K562 (cell line): Measurements from ENCODE around the gene XRCC5. TPM values are rescaled to one million over a fixed set of nuclear protein-coding genes. Genes with fewer than 3 reads are reported as not detected.

Source experiments
- BHLHE40 ChIP-seq: IDR thresholded peaks from 2 replicates; pipeline ENCODE4 v1.6.1; 2011; ENCODE audit warnings: low read length, improper control_type of control experiment
- CAMTA2 ChIP-seq: fragments of 250-450 bp; sonication (Bioruptor Pico); conservative IDR thresholded peaks from 2 replicates; pipeline ENCODE4 v1.5.1; 2022
- E2F8 ChIP-seq: fragments of 450-650 bp; IDR thresholded peaks from 2 replicates; pipeline ENCODE4 v1.7.1; 2018; ENCODE audit warnings: mild to moderate bottlenecking, low read depth; ENCODE audit not compliant: partially characterized antibody
- ELF1 ChIP-seq: fragments of 200-800 bp; sonication (Bioruptor generic); IDR thresholded peaks from 2 replicates; pipeline ENCODE4 v1.6.1; 2016; ENCODE audit warnings: missing genetic modification characterization, missing compliant biosample characterization
- ERF ChIP-seq: fragments of 450-650 bp; formaldehyde crosslinking; IDR thresholded peaks from 2 replicates; pipeline ENCODE4 v1.4.0; 2020; ENCODE audit warnings: mild to moderate bottlenecking, mixed read lengths
- FOXK2 ChIP-seq, 2 experiments: fragments of 450-650 bp; IDR thresholded peaks in 1 of 2; conservative IDR thresholded peaks in 1 of 2; 2 replicates each; pipeline ENCODE4 v1.6.1; 2016; ENCODE audit warnings: low read depth in 2 of 2, mild to moderate bottlenecking in 1 of 2
- HMBOX1 ChIP-seq: sonication (generic); IDR thresholded peaks from 2 replicates; pipeline ENCODE4 v1.6.1; 2016
- KDM1A ChIP-seq, 2 experiments: fragments of 450-650 bp; IDR thresholded peaks; 2 replicates each; pipeline ENCODE4 v1.6.1; 2016; ENCODE audit warnings: mild to moderate bottlenecking in 2 of 2
- MNT ChIP-seq, 2 experiments: fragments of 450-650 bp; conservative IDR thresholded peaks; 2 replicates each; pipeline ENCODE4 v1.6.1; 2017; ENCODE audit warnings: mild to moderate bottlenecking in 2 of 2, moderate library complexity in 2 of 2
- MYC ChIP-seq, 2 experiments: fragments of 250-450 bp in 1 of 2; sonication (Bioruptor Pico) in 1 of 2; IDR thresholded peaks; 2 replicates each; pipeline versions ENCODE4 v1.5.1 to v1.6.1; 2012 to 2021; ENCODE audit warnings: low read depth in 2 of 2, borderline replicate concordance in 1 of 2, improper control_type of control experiment in 1 of 2, low read length in 1 of 2, mild to moderate bottlenecking in 1 of 2, moderate library complexity in 1 of 2
- NKRF ChIP-seq: fragments of 450-650 bp; IDR thresholded peaks from 2 replicates; pipeline ENCODE4 v1.6.1; 2016; ENCODE audit warnings: borderline replicate concordance
- NRF1 ChIP-seq, 2 experiments: fragments of 450-650 bp; IDR thresholded peaks in 1 of 2; conservative IDR thresholded peaks in 1 of 2; 2 replicates each; pipeline ENCODE4 v1.6.1; 2014; ENCODE audit warnings: mild to moderate bottlenecking in 2 of 2
- POLR2A ChIP-seq: fragments of 450-650 bp; conservative IDR thresholded peaks from 2 replicates; pipeline ENCODE4 v1.6.1; 2016
- RBFOX2 ChIP-seq: fragments of 200-400 bp; formaldehyde crosslinking; IDR thresholded peaks from 2 replicates; pipeline ENCODE4 v1.6.1; 2017; ENCODE audit warnings: low read depth, mild to moderate bottlenecking, low read length, moderate library complexity
- RHOXF2B ChIP-seq: fragments of 250-450 bp; sonication (Bioruptor Pico); conservative IDR thresholded peaks from 2 replicates; pipeline ENCODE4 v1.5.1; 2021
- ZNF57 ChIP-seq: fragments of 450-650 bp; formaldehyde crosslinking; IDR thresholded peaks from 2 replicates; pipeline ENCODE4 v1.4.0; 2020; ENCODE audit warnings: mild to moderate bottlenecking, moderate library complexity
- ZSCAN32 ChIP-seq: fragments of 450-650 bp; formaldehyde crosslinking; IDR thresholded peaks from 2 replicates; pipeline ENCODE4 v1.4.0; 2020; ENCODE audit warnings: mild to moderate bottlenecking, moderate library complexity
- polyA plus RNA-seq, 8 experiments: library from polyadenylated mRNA; depleted of rRNA in 4 of 8; stranded (reverse) in 5 of 8; unstranded in 3 of 8; fragments of >200 nt; fragmentation: Nextera tagmentation in 2 of 8; fragmentation: Illumina TruSeq in 1 of 8; extraction: Ambion mirVana in 2 of 8; extraction: Trizol in 1 of 8; gene quantifications; 2 replicates each; pipeline versions ENCODE4 v1.2.1 to v1.2.3, GENCODE V29; 2011 to 2014; ENCODE audit warnings: inconsistent platforms in 1 of 8, missing spikeins in 1 of 8
- total RNA-seq, 7 experiments: library from RNA; depleted of rRNA in 6 of 7; stranded (reverse); fragments of >200 nt in 6 of 7; fragmentation: Illumina TruSeq in 2 of 7; extraction: Trizol in 2 of 7; gene quantifications; 2 replicates each; pipeline versions ENCODE4 v1.2.1 to v1.2.3, GENCODE V29; 2011 to 2021; ENCODE audit warnings: low replicate concordance in 1 of 7

XRCC5 gene
- total and polyA plus RNA-seq, 9 of the 15 experiments (the other 6 are each of a cell fraction or from before 2014, with no cell fraction given), result 168 to 551 (median 297) TPM

DNA sequence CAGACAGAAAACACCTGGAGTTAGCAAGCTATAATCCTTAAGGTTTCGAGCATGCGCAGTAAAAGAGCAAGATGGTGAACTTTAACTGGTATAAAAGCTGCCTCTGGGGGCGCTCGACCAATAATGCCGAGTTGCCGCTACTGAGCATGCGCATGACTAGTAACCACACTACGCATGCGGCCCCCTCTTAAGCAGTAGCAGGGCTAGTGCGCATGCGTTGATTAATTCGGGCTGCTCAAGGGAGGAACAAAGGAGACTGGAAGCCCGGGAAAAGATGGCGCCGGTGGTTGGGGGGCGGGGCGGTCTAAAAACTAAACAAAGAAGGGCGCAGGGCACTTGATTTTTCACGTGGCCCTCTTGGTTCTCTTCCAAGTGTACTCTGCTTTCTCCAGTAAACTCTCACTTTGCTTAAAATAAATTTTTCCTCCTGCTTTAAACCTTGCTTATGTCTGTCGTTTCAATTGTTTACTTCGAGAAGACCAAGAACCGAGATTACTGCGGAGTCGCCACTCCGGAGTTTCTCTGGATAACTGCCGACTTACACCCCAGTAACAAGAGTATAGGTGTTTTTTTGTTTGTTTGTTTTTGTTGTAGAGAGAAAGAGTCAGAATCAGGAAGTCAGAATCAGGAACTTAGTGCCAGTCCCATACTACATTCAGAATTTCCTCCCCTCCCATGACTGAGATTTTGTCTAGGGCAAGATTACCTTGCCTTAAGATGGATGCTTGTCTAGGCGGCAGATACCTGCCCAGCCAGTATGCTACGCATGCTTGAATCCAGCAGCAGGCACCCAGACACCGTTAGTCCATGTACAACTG lies 5.8 kb downstream of the XRCC5 start (continued):
- TF ChIP-seq KDM1A (IDR thresholded peaks at IDR 0.05), result 0 out of 4 replicates have a peak, but pooled peaks of 1 of the 2 experiments have one; percentile 6
- peak; percentile 42; the same call in 1 of the 2 replicates for TF ChIP-seq MYC (IDR thresholded peaks at IDR 0.05; ENCODE audit: low read depth, low read length)
- TF ChIP-seq MYC (CRISPR knock-in tag; IDR thresholded peaks at IDR 0.05; ENCODE audit: borderline replicate concordance, low read depth), result no peak
- peak; percentile 84 for TF ChIP-seq ERF
- peak; percentile 26 to 58; a peak in 2 of 4 replicates for TF ChIP-seq FOXK2 (conservative IDR thresholded peaks at IDR 0.05 in 1 of 2, IDR thresholded peaks at IDR 0.05 in 1 of 2; ENCODE audit: low read depth in 2 of 2)
- TF ChIP-seq ZNF57 (CRISPR knock-in tag), result 0 out of 2 replicates have a peak, but pooled peaks have one; percentile 19
- TF ChIP-seq ZSCAN32 (CRISPR knock-in tag), result peak; percentile 9; the same call in 1 of the 2 replicates
- TF ChIP-seq RBFOX2, result peak; percentile 37; the same call in 1 of the 2 replicates
- TF ChIP-seq E2F8, result peak; percentile 46
- TF ChIP-seq ELF1, result peak; percentile 19; the same call in 1 of the 2 replicates
- TF ChIP-seq MNT (conservative IDR thresholded peaks at IDR 0.05), result peak; percentile 68 to 80; a peak in 2 of 4 replicates
- TF ChIP-seq POLR2A, result peak; percentile 58
- TF ChIP-seq HMBOX1, result peak; percentile 82
- TF ChIP-seq BHLHE40, result 0 out of 2 replicates have a peak, but pooled peaks have one; percentile 13
- TF ChIP-seq CAMTA2, result no peak
- 0 out of 2 replicates have a peak, but pooled peaks have one; percentile 53 for TF ChIP-seq RHOXF2B (CRISPR knock-in tag)
- peak; percentile 98 for TF ChIP-seq NRF1 (conservative IDR thresholded peaks at IDR 0.05 in 1 of 2, IDR thresholded peaks at IDR 0.05 in 1 of 2)
- peak; percentile 48; the same call in 1 of the 2 replicates for TF ChIP-seq NKRF
- TF ChIP-seq, all 486 proteins: peak for 42
